Fibroblast of lung (primary cell): ENCODE results near the gene SLC35B1. TPM values are rescaled to one million over a fixed set of nuclear protein-coding genes. Genes with fewer than 3 reads are reported as not detected.

Source experiments
- DNase-seq, 2 donors: peaks; one replicate each; pipeline versions ENCODE4 v3.0.0 to v3.0.0-alpha.2; 2010; ENCODE audit warnings: low read depth in 2 of 2
- H2AFZ ChIP-seq: 2 replicates; pipeline ENCODE4 v1.5.1; 2012; ENCODE audit warnings: low read length, control low read depth, inconsistent platforms
- H3K27ac ChIP-seq: 2 replicates; pipeline ENCODE4 v1.5.1; 2011; ENCODE audit warnings: low read length, control low read depth; ENCODE audit not compliant: insufficient read depth
- H3K27me3 ChIP-seq: 2 replicates; pipeline ENCODE4 v1.5.1; 2011; ENCODE audit warnings: mild to moderate bottlenecking, low read length; ENCODE audit not compliant: control insufficient read depth, insufficient read depth
- H3K36me3 ChIP-seq: 2 replicates; pipeline ENCODE4 v1.5.1; 2011; ENCODE audit warnings: low read length; ENCODE audit not compliant: control insufficient read depth, insufficient read depth
- H3K4me1 ChIP-seq: 2 replicates; pipeline ENCODE4 v1.5.1; 2011; ENCODE audit warnings: low read length; ENCODE audit not compliant: control insufficient read depth, insufficient read depth; ENCODE audit errors: extremely low read depth
- H3K4me2 ChIP-seq: 2 replicates; pipeline ENCODE4 v1.5.1; 2011; ENCODE audit warnings: low read length, control low read depth; ENCODE audit not compliant: insufficient read depth; ENCODE audit errors: extremely low read depth
- H3K4me3 ChIP-seq, 4 experiments: fragments of 200-600 bp in 1 of 4; sonication (generic) in 1 of 4; replicated peaks in 1 of 4; 2 replicates each; pipeline ENCODE4 v1.5.1; 2011 to 2016; ENCODE audit warnings: low read length in 4 of 4, low read depth in 3 of 4, mild to moderate bottlenecking in 3 of 4, control low read depth in 2 of 4, inconsistent platforms in 1 of 4, mixed read lengths in 1 of 4; ENCODE audit not compliant: insufficient read depth in 1 of 4; ENCODE audit errors: control extremely low read depth in 1 of 4
- H3K79me2 ChIP-seq: 2 replicates; pipeline ENCODE4 v1.5.1; 2012; ENCODE audit warnings: mild to moderate bottlenecking, low read length, inconsistent platforms; ENCODE audit not compliant: control insufficient read depth, insufficient read depth
- H3K9ac ChIP-seq: 2 replicates; pipeline ENCODE4 v1.5.1; 2011; ENCODE audit warnings: mild to moderate bottlenecking, low read length, control low read depth; ENCODE audit not compliant: insufficient read depth
- H3K9me3 ChIP-seq: 2 replicates; pipeline ENCODE4 v1.5.1; 2012; ENCODE audit warnings: low read depth, low read length; ENCODE audit not compliant: control insufficient read depth, insufficient read depth
- H4K20me1 ChIP-seq: 2 replicates; pipeline ENCODE4 v1.5.1; 2011; ENCODE audit warnings: low read length; ENCODE audit not compliant: control insufficient read depth, insufficient read depth; ENCODE audit errors: extremely low read depth
- EZH2 ChIP-seq: IDR thresholded peaks from 2 replicates; pipeline ENCODE4 v1.5.1; 2012; ENCODE audit warnings: low read length, control low read depth, mild to moderate bottlenecking; ENCODE audit errors: missing control alignments
- polyA plus RNA-seq, 2 donors: library from polyadenylated mRNA; depleted of rRNA in 1 of 2; stranded (reverse) in 1 of 2; unstranded in 1 of 2; fragments of >200 nt; gene quantifications; 2 replicates each; pipeline ENCODE4 v1.2.1, GENCODE V29; 2011 to 2012; ENCODE audit warnings: missing spikeins in 1 of 2
- total RNA-seq: library from RNA; depleted of rRNA; stranded (reverse); fragments of >200 nt; gene quantifications from 2 replicates; pipeline ENCODE4 v1.2.1, GENCODE V29; 2014
- TF ChIP-seq, protein P1 (sequence below), 2 donors: IDR thresholded peaks in 1 of 2; conservative IDR thresholded peaks in 1 of 2; 1 replicate in 1 of 2; 2 replicates in 1 of 2; pipeline ENCODE4 v1.5.1; 2011 to 2012; ENCODE audit warnings: low read length in 2 of 2, control low read depth in 1 of 2, inconsistent platforms in 1 of 2, low read depth in 1 of 2, mild to moderate bottlenecking in 1 of 2

SLC35B1 gene
- total and polyA plus RNA-seq, 2 donors (not counting 1 experiment from before 2014, with no cell fraction given), result 36.3 to 56.9 TPM

DNA sequence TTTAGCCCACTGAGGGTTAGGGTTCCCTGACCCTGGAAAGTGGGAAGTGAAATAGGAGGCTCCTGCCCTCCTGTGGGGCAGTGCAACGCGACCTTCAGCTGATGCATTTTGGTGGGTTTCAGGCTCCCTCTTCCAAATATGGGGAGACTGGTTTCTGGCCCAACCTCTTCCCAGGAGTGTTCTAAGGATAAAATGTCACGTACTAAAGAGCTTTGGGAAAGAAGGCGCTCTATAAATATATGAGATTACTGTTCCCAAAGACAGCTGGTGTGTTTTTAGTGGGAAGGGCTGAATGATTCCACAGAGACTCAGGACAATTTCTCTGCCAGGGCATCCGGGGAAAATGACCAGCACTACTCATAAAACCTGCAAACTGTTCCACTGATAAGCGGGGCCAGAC is 9.8 kb downstream of the SLC35B1 start:
- no peak overlapping the region for H3K4me2 ChIP-seq
- no peak overlapping the region for H2AFZ ChIP-seq
- no peak for TF ChIP-seq EZH2
- TF ChIP-seq, protein P1, sequence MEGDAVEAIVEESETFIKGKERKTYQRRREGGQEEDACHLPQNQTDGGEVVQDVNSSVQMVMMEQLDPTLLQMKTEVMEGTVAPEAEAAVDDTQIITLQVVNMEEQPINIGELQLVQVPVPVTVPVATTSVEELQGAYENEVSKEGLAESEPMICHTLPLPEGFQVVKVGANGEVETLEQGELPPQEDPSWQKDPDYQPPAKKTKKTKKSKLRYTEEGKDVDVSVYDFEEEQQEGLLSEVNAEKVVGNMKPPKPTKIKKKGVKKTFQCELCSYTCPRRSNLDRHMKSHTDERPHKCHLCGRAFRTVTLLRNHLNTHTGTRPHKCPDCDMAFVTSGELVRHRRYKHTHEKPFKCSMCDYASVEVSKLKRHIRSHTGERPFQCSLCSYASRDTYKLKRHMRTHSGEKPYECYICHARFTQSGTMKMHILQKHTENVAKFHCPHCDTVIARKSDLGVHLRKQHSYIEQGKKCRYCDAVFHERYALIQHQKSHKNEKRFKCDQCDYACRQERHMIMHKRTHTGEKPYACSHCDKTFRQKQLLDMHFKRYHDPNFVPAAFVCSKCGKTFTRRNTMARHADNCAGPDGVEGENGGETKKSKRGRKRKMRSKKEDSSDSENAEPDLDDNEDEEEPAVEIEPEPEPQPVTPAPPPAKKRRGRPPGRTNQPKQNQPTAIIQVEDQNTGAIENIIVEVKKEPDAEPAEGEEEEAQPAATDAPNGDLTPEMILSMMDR (conservative IDR thresholded peaks at IDR 0.05 in 1 of 2, IDR thresholded peaks at IDR 0.05 in 1 of 2; ENCODE audit: low read depth in 1 of 2, low read length in 2 of 2), result no peak
- peaks cover 5% of the 10 kb centered on the region for H3K36me3 ChIP-seq
- H3K4me3 ChIP-seq, result no peak overlapping the region
- no peak for DNase-seq
- no peak overlapping the region for H3K9ac ChIP-seq
- no peak overlapping the region for H3K27ac ChIP-seq
- no peaks in the 10 kb centered on the region for H4K20me1 ChIP-seq
- no peaks in the 10 kb centered on the region for H3K4me1 ChIP-seq
- H3K27me3 ChIP-seq, result no peaks in the 10 kb centered on the region
- H3K9me3 ChIP-seq, result no peaks in the 10 kb centered on the region
- no peaks in the 10 kb centered on the region for H3K79me2 ChIP-seq

DNA sequence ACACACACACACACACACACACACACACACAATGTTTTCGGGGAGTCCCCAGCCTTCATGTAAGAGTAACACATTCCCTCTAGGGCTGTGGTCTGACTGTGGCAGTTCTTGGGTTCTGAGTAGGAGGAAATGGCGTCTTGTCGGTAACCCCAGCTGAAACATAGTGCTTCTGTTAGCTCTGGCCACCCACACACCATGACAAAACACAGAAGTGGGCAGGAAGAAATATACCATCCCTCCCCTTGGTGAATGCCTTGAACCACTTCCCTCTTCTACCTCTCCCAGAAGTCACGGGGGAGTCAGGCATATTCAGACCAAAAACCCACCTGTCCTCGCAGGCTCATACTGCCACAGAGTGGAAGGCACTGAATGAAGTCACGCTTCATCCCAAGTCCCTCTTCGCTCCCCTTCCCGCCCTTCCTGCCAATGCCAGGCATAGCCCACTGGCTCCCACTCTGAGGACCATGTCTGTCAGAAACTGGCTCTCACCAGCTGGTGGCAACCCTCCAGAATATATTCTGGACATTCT is 11.5 kb downstream of the SLC35B1 start:
- Histone ChIP-seq H3K4me1 (no peaks in the 10 kb centered on the region), H4K20me1 (no peaks in the 10 kb centered on the region), H3K4me3 (no peak overlapping the region), H3K4me2 (no peak overlapping the region), H3K9me3 (no peaks in the 10 kb centered on the region), H3K27ac (no peak overlapping the region), H3K36me3 (peaks cover 2% of the 10 kb centered on the region), H3K9ac (no peak overlapping the region), H2AFZ (no peak overlapping the region), H3K79me2 (no peaks in the 10 kb centered on the region), H3K27me3 (no peaks in the 10 kb centered on the region)
- TF ChIP-seq, protein P1 (conservative IDR thresholded peaks at IDR 0.05 in 1 of 2, IDR thresholded peaks at IDR 0.05 in 1 of 2; ENCODE audit: low read depth in 1 of 2, low read length in 2 of 2), result no peak
- no peak for TF ChIP-seq EZH2
- peak in 1 of 2 donors; percentile 27 for DNase-seq

DNA sequence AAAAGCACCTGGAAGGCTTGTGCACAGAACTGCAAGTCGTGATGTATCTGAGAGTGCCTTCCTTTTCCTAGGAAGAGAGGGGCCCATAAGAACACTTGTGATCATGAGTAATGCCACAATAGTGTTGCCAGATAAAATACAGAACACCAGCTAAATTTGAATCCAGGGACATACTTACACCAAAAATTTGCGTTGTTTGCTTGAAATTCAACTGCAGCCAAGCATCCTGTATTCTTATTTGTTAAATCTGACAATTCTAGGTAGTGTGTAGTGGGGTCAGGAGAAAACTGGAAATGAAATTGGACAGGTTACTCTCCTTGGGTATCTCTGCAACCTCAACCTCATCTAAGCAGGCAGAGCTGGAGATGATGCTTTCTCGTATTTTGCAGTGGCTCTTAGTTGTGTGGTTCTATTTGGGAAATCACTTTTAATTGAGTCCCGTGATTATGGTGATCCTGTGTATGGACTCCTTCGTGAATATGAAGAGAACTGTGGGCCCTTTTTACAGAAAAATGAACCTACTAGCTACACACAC is 12.0 kb downstream of the SLC35B1 start:
- DNase-seq, result no peak
- H3K4me2 ChIP-seq, result no peak overlapping the region
- peaks cover 2% of the 10 kb centered on the region for H3K36me3 ChIP-seq
- no peaks in the 10 kb centered on the region for H3K4me1 ChIP-seq
- H3K4me3 ChIP-seq, result no peak overlapping the region
- TF ChIP-seq, protein P1 (conservative IDR thresholded peaks at IDR 0.05 in 1 of 2, IDR thresholded peaks at IDR 0.05 in 1 of 2; ENCODE audit: low read depth in 1 of 2, low read length in 2 of 2), result no peak
- TF ChIP-seq EZH2, result no peak
- H3K27ac ChIP-seq, result no peak overlapping the region
- no peak overlapping the region for H2AFZ ChIP-seq
- H3K79me2 ChIP-seq, result no peaks in the 10 kb centered on the region
- no peak overlapping the region for H3K9ac ChIP-seq
- H3K27me3 ChIP-seq, result no peaks in the 10 kb centered on the region
- no peaks in the 10 kb centered on the region for H4K20me1 ChIP-seq
- H3K9me3 ChIP-seq, result no peaks in the 10 kb centered on the region
